ENCODE measurements around the gene PPIF.

Gene PPIF

GRCh38 chr10:79404690-79405131, 57.4 kb downstream of the PPIF start:
- Histone ChIP-seq H3K4me3 (ENCODE audit: low read length) (peak overlapping the region; percentile 51), H3K27ac (ENCODE audit: low read length) (no peak overlapping the region), H3K4me1 (ENCODE audit: control insufficient read depth, low read depth, low read length) (peaks cover 25% of the 10 kb centered on the region), H3K36me3 (ENCODE audit: control insufficient read depth, low read depth, low read length) (no peaks in the 10 kb centered on the region), H3K27me3 (ENCODE audit: control insufficient read depth, insufficient read depth, low read length) (peaks cover 6% of the 10 kb centered on the region), H3K9ac (ENCODE audit: low read length) (no peak overlapping the region), H3K9me3 (ENCODE audit: control insufficient read depth, low read depth, low read length) (no peaks in the 10 kb centered on the region)
